Heart left ventricle (tissue), 16 donors: Measurements from ENCODE around the gene PDE6A. TPM values are rescaled to one million over a fixed set of nuclear protein-coding genes. Genes with fewer than 3 reads are reported as not detected.

ENCODE experiments used
- ATAC-seq, 4 donors: fragments of 200-7000 bp; cut with Tn5 transposase; one replicate each; pipeline ENCODE4 v1.9.1; 2020 to 2022; ENCODE audit warnings: moderate library complexity in 4 of 4, mild to moderate bottlenecking in 3 of 4, moderate number of reproducible peaks in 1 of 4
- DNase-seq, 5 donors: peaks; one replicate each; pipeline ENCODE4 v3.0.0-alpha.2; 2020
- H3K27ac ChIP-seq, 12 donors: fragments of 200-600 bp; sonication (generic) in 4 of 12; one replicate each; pipeline versions ENCODE4 v1.5.0 to v1.8.0; 2016 to 2022; ENCODE audit warnings: mild to moderate bottlenecking in 2 of 12
- H3K27me3 ChIP-seq, 9 donors: fragments of 200-600 bp; sonication (generic) in 2 of 9; one replicate each; pipeline versions ENCODE4 v1.5.1 to v1.8.0; 2016 to 2022; ENCODE audit warnings: mild to moderate bottlenecking in 3 of 9
- H3K36me3 ChIP-seq, 9 donors: fragments of 200-600 bp; sonication (generic) in 2 of 9; one replicate each; pipeline versions ENCODE4 v1.5.0 to v1.8.0; 2018 to 2022; ENCODE audit warnings: mild to moderate bottlenecking in 2 of 9
- H3K4me1 ChIP-seq, 12 donors: fragments of 200-600 bp; sonication (generic) in 4 of 12; one replicate each; pipeline versions ENCODE4 v1.5.0 to v1.8.0; 2016 to 2022; ENCODE audit warnings: mild to moderate bottlenecking in 3 of 12
- H3K4me3 ChIP-seq, 12 donors: fragments of 200-600 bp; sonication (generic) in 4 of 12; one replicate each; pipeline versions ENCODE4 v1.5.0 to v1.8.0; 2017 to 2022; ENCODE audit warnings: mild to moderate bottlenecking in 9 of 12, moderate library complexity in 4 of 12
- H3K9me3 ChIP-seq, 12 donors: fragments of 200-600 bp; sonication (generic) in 4 of 12; one replicate each; pipeline versions ENCODE4 v1.5.0 to v1.8.0; 2016 to 2022; ENCODE audit warnings: mild to moderate bottlenecking in 1 of 12
- CTCF ChIP-seq, 12 donors: fragments of 200-600 bp; sonication (generic) in 4 of 12; IDR thresholded peaks; one replicate each; pipeline versions ENCODE4 v1.5.0 to v1.8.0; 2018 to 2022; ENCODE audit warnings: antibody characterized with exemption in 12 of 12, mild to moderate bottlenecking in 5 of 12
- POLR2A ChIP-seq, 2 donors: fragments of 450-650 bp; IDR thresholded peaks; one replicate each; pipeline ENCODE4 v1.6.1; 2017; ENCODE audit warnings: antibody characterized with exemption in 2 of 2, mild to moderate bottlenecking in 2 of 2, moderate library complexity in 2 of 2
- WGBS, 4 donors: extraction: QIAGEN DNeasy Blood & Tissue Kit in 2 of 4; methylation state at CpG; one replicate each; pipeline versions ENCODE4 v1.1.5 to v1.1.7; 2013 to 2018; 5-methylcytosine and 5-hydroxymethylcytosine counted together
- intact Hi-C, 10 donors: fragments of 100-400 bp; cut with DNase I; formaldehyde crosslinking; loops; one replicate each; pipeline versions ENCODE4 v1.11.1 to v1.14.2; 2022
- polyA plus RNA-seq, 2 donors: library from polyadenylated mRNA; stranded (reverse); fragments of 200-250 nt; gene quantifications; one replicate each; pipeline ENCODE4 v1.2.3, GENCODE V29; 2013
- total RNA-seq, 9 donors: library from RNA; depleted of rRNA in 2 of 9; stranded (reverse); fragments of >200 nt in 2 of 9; fragmentation: NEBNext Ultra II Directional in 3 of 9; extraction: Animal tissue kit (Norgen Biotek cat#: 25700) in 3 of 9; gene quantifications; one replicate each; pipeline versions ENCODE4 v1.1.0 to v1.2.4, GENCODE V29; 2016 to 2023
- donor health status: ischemic (EF 13 %, LVEDD 7.1; RV severe dilation, severe dysfunction).
- donor health status: healthy with polysubstance abuse.
- donor health status: DM: no; HTN: yes; CAD: no.
- donor health status: DM: no; HTN: no; CAD: no.
- donor health status: ischemic (EF 25% LVEDD 6.9; RV normal size, moderate dysfunction).
- donor health status: ischemic (EF 25% LVEDD 5.7; RV mildly dilated, moderate dysfunction).
- donor health status: healthy.
- donor health status: DM: yes; HTN: yes; CAD: no.
- donor health status: ischemic (EF 35%, LVEDD 5.7; RV mildly dilated, moderate dysfunction).
- donor health status: nonischemic (EF 11% LVEDD 7.7; RV severe dilation, severe dysfunction).
- donor health status: DM: yes; HTN: yes; CAD: no.
- donor health status: PGD.
- donor health status: ischemic (EF 29% LVEDD 5.4; RV normal size, mild dysfunction).
- donor health status: nonischemic (EF 23%, LVEDD 6.1; RV moderate dilation, normal function).

PDE6A gene
- total and polyA plus RNA-seq, 11 donors: 0.04 to 0.35 (median 0.11) TPM; not detected in 1

GRCh38 chr5:149849280-149849965 is 95.2 kb downstream of the PDE6A start:
- H3K4me3 ChIP-seq: no peak overlapping the region
- no peaks in the 10 kb centered on the region for H3K27me3 ChIP-seq
- DNase-seq (no peak), ATAC-seq (no peak)
- TF ChIP-seq CTCF (IDR thresholded peaks at IDR 0.05): no peak
- no peak for TF ChIP-seq POLR2A (IDR thresholded peaks at IDR 0.05)
- peaks cover 0 to 9% (median 3%) of the 10 kb centered on the region in 12 donors for H3K4me1 ChIP-seq
- intact Hi-C loops: loop anchor here in 2 of 10 donors (10.0 kb wide), 2 partner anchors 145 to 365 kb away; no protein-coding TSS in a partner anchor
- peaks cover 0 to 72% (median 60%) of the 10 kb centered on the region in 9 donors for H3K36me3 ChIP-seq
- no peaks in the 10 kb centered on the region for H3K9me3 ChIP-seq
- 93 to 96% (median 94%) methylated on average over 8 of the region's 8 CpGs for WGBS, 4 donors
- H3K27ac ChIP-seq: peak overlapping the region in 2 of 12 donors; percentile 2 to 21

GRCh38 chr5:149847611-149848010 is 97.0 kb downstream of the PDE6A start:
- ATAC-seq: no peak

GRCh38 chr5:149846021-149846420 is 98.6 kb downstream of the PDE6A start:
- DNase-seq: no peak
- TF ChIP-seq POLR2A (IDR thresholded peaks at IDR 0.05) (no peak), CTCF (IDR thresholded peaks at IDR 0.05) (no peak)
- Histone ChIP-seq H3K9me3 (no peaks in the 10 kb centered on the region), H3K4me1 (peaks cover 0 to 17% (median 0%) of the 10 kb centered on the region in 12 donors), H3K27me3 (no peaks in the 10 kb centered on the region), H3K36me3 (peaks cover 0 to 100% (median 93%) of the 10 kb centered on the region in 9 donors), H3K4me3 (no peak overlapping the region), H3K27ac (no peak overlapping the region)
- intact Hi-C loops: loop anchor here in 2 of 10 donors (10.0 kb wide), 2 partner anchors 149 to 369 kb away; no protein-coding TSS in a partner anchor
- no peak for ATAC-seq
- WGBS, 4 donors: 71 to 84% (median 79%) methylated on average over 5 of the region's 5 CpGs

More at GRCh38 chr5:149847611-149848010, 97.0 kb downstream of the PDE6A start:
- no peaks in the 10 kb centered on the region for H3K27me3 ChIP-seq
- no peak overlapping the region for H3K27ac ChIP-seq
- intact Hi-C loops: loop anchor here in 2 of 10 donors (10.0 kb wide), 2 partner anchors 147 to 367 kb away; no protein-coding TSS in a partner anchor
- DNase-seq: no peak
- TF ChIP-seq CTCF (IDR thresholded peaks at IDR 0.05) (no peak), POLR2A (IDR thresholded peaks at IDR 0.05) (no peak)
- no peak overlapping the region for H3K4me3 ChIP-seq
- no peaks in the 10 kb centered on the region for H3K9me3 ChIP-seq
- peaks cover 0 to 86% (median 77%) of the 10 kb centered on the region in 9 donors for H3K36me3 ChIP-seq
- H3K4me1 ChIP-seq: peaks cover 0 to 5% (median 0%) of the 10 kb centered on the region in 12 donors
- 85 to 94% (median 89%) methylated on average over 15 of the region's 15 CpGs for WGBS, 4 donors

- Histone ChIP-seq H3K27me3 (no peaks in the 10 kb centered on the region), H3K4me1 (peaks cover 0 to 21% (median 0%) of the 10 kb centered on the region in 12 donors), H3K27ac (no peak overlapping the region), H3K36me3 (peaks cover 0 to 100% (median 97%) of the 10 kb centered on the region in 9 donors), H3K9me3 (no peaks in the 10 kb centered on the region), H3K4me3 (no peak overlapping the region)
- TF ChIP-seq CTCF (IDR thresholded peaks at IDR 0.05) (no peak), POLR2A (IDR thresholded peaks at IDR 0.05) (no peak)
- intact Hi-C loops: loop anchor here in 2 of 10 donors (10.0 kb wide), 2 partner anchors 149 to 369 kb away; no protein-coding TSS in a partner anchor
- ATAC-seq (no peak), DNase-seq (no peak)
- WGBS, 4 donors: 92 to 99% (median 95%) methylated on average over 13 to 15 of the region's 15 CpGs
Observed at GRCh38 chr5:149845601-149846000, 99.0 kb downstream of the PDE6A start.
